GM19452 (cell line): Measurements from ENCODE around the gene RAI2.

Experiments used
- ATAC-seq: cut with Tn5 transposase; IDR thresholded peaks from one replicate; pipeline ENCODE4 v1.9.1; 2021; ENCODE audit not compliant: unreplicated experiment

Gene RAI2

DNA sequence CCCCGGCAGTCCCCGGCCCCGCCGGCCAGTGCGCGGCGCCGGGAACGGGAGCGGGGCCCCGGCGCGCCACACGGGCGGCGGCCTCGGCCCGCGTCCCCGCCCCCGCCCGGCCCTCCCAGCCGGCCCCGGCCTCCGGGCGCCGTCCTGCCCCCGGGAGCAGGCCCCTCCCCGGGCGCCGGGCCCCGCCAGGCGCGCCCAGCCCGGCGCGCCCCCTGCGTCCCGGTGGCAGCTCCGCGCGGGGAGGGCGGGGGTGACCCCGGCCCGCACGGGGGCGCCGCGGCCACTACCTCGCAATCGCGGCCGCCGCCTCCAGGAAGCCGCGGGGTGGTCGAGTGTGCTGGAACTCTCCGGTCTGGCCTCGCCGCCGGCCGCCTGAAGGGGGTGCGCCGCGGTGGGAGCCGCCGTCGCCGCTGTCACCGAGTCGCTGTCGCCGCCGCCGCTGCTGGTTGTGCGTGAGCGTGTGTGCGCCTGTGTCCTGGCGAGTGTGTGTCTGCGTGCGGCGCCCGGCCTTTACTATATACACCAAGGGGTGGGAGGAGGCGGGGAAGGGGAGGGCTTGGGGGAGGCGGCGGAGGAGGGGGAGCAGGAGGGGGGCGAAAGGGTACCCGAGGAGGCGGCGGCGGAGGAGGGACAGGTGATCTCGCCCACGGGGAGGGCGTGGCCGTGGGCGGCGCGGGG, at the start of gene RAI2:
Gene RAI2, minus strand, starts transcription at position 488 of the 678 bp plus-strand sequence. CDS start 59,288 bp downstream, outside the sequence.
- no peak for ATAC-seq

DNA sequence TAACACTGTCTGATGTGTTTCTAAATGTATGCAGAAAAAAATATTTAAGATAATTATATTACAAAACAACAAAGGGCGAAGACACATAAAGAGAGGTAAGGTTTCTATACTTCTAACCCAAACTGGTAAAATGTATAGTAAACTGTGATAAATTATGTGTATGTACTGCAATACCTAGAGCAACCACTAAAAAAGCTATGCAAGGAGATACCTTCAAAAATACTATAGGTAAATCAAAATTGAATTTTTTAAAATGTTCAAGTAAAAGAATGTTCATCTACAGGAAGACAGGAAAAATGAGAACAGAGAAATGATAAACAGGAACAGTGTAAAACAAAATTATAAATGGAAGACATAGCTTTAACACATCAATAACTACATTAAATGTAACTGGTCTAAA, 27.3 kb upstream of the RAI2 start:
- ATAC-seq: no peak

DNA sequence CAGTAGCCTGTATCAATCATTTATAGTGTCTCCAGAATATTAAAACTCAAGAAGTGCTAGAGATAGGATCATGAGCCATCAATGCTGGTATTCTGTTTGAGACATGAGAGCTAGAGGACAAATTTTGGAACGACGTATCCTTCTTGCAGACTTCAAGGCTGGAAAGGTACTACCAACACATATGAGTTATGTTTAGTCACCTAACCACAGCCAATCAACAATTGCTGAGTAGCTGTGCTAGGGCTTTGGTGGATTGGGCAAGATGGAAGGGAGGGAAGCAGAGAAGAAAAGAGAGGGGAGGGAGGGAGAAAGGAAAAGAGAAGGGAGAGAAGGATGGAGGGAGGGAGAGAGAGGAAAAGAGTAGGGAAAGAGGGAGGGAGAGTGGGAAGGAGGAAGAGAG, 21.6 kb upstream of the RAI2 start:
- no peak for ATAC-seq

GRCh38 chrX:17878028-17878670, 17.1 kb upstream of the RAI2 start:
- no peak for ATAC-seq

GRCh38 chrX:17876135-17876534, 15.0 kb upstream of the RAI2 start:
- no peak for ATAC-seq

- no peak for ATAC-seq
Measured at GRCh38 chrX:17869580-17869979, 8.5 kb upstream of the RAI2 start.

DNA sequence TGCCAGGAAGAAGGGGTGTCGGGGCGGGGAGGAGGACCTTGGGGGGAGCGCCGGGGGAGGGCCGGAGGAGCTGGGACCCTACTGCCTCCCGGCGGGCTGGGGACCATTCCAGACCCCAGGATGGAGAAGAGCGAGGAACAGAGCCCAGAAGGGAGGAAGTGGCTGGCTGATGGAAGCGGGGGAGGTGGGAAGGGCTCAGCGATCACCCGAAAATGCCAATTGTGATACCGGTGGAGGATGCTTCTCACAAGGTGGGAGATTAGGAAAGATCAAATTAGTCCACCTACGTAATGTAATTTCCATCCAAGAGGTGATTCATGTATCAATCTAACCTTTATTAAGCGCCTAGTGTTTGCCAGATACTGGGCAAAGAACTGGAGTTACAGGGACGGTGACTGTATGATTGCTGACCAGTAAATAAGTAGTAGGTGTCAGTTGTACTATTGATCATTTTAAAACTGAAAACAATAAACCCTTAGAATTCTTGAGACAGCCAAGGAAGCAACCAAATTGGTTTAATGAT, 452 bp upstream of the RAI2 start:
- no peak for ATAC-seq

GRCh38 chrX:17860179-17860780, 818 bp downstream of the RAI2 start:
- no peak for ATAC-seq

- no peak for ATAC-seq
Measured at GRCh38 chrX:17859609-17860178, 1.4 kb downstream of the RAI2 start.

GRCh38 chrX:17854531-17854930, 6.6 kb downstream of the RAI2 start:
- no peak for ATAC-seq

DNA sequence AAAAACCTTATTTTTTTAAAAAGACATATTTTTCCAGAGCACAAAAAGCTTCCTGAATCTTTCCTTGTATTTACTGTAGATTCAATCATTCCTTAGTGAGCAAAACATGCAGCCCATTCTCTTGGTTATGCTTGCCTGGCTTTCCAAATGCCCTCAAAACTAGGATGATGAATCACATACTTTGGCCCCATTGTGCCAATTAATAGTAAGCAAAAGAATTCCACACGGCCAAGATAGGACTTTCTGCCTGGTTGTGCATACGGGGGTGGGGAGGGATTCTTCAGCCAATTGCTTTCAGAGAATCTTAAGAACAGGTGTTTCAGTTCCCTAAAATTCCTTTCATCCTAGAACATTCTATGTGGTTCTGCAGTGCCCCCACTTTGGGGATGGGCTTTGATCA, 7.0 kb downstream of the RAI2 start:
- ATAC-seq: no peak

DNA sequence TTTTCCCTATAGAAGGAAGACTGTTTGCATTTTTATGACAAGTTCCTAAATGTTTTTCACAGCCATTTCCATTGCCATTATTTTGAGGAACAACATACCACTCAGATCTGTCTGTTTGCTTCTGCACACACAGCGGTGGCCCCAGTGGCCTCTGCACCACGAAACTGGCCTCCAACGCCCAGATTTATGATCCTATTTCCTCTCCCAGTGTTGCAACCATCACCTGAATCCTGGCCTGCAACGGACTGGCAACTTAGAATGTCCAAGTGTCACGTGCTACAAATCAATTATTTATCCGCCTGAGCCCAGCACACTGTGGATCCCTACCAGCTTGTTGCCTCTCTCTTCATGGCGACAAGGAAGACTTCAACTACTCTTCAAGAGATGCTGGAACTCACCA, 9.2 kb downstream of the RAI2 start:
- no peak for ATAC-seq

DNA sequence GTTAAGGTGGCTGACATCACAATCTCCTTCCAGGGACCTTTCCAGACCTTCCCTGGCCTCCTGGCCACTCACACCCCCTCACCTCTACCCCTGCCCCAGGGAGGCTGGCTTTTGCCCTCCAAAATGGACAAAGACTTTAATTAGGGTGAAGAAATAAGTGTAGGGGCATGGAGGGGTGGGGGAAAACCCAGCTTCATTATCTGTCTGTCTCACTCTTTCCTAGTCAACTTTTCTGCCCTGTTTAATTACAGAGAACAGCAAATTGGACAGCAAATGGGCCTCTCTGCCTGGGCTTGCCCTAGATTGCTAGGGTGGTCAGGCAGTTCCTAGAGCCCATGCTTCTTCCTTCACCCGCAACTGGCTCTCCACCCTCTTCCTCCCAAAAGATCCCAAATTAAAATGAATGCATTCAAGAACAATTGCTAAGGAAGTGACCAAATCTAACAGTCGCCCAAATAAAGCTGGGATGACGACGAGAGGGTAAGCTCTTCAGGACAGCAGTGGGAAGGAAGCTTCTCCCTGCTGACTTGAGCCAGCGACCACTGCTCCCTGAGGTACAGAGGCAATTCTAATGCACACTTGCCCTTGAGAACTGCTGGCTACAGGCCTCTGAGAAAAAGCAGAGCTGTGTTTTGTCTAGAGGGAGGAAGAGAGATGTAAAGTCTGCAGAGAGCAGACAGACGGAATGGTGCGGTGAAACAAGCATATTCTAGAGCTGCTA, 12.4 kb downstream of the RAI2 start:
- ATAC-seq: no peak

DNA sequence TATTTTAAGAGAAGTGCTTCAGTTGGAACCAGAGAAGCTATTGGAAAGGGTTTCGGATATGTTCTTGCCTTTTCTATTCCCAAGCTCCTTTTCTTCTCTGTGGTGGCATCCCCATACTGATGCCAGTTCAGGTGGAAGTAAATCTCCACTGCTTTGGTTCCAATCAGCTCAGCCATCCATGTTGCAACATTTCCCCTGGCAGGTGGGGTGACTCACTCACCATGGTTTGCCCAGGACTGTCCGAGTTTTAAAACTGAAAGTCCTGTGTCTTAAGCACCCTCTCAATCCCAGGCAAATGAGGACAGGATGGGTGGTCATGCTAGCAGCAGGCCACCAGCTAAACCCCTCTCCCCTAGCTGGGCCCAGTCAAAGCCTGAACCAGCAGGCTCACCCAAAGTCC, 15.1 kb downstream of the RAI2 start:
- no peak for ATAC-seq

DNA sequence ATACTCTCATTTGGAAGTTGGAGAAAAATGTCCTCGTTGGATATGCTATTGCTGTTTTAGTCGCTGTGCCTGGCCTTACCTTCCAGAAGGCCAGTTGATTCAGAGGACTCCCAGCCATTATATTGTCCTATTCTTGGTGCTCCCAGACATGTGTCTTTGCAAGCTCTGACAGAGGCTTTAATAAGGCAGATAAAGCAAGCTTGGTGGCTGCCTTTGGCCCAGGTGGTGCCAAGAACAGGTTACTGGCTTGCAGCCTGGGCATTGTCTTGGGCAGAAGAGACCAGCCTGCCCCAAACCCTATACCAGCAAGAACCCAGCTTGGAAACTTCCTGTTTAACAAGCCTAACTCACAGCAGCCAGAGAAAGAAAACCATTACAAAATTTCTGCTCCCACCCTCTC, 16.9 kb downstream of the RAI2 start:
- no peak for ATAC-seq

- ATAC-seq: no peak
Measured at GRCh38 chrX:17842769-17843525, 18.2 kb downstream of the RAI2 start.

- no peak for ATAC-seq
Measured at GRCh38 chrX:17839269-17839668, 21.8 kb downstream of the RAI2 start.

GRCh38 chrX:17836830-17837229, 24.3 kb downstream of the RAI2 start:
- no peak for ATAC-seq

- no peak for ATAC-seq
Measured at GRCh38 chrX:17833954-17834353, 27.1 kb downstream of the RAI2 start.

DNA sequence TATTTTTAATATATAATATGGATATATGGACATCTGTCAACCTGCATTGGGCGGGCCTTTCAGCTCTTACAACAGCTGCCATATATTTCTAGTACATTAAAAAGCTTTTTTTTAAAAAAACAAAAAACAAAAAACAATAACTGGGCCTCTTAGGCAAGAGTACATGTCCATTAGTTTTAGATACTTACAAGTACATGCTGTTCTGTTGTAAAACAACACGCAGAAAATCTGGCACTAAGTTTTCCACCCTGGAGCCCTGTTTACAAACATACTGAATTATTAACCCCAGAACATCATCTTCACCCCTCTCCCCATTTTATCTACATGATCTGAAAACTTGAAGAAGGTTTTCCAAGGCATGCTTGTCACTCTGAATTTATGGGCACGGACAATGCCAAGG, 29.8 kb downstream of the RAI2 start:
- no peak for ATAC-seq

DNA sequence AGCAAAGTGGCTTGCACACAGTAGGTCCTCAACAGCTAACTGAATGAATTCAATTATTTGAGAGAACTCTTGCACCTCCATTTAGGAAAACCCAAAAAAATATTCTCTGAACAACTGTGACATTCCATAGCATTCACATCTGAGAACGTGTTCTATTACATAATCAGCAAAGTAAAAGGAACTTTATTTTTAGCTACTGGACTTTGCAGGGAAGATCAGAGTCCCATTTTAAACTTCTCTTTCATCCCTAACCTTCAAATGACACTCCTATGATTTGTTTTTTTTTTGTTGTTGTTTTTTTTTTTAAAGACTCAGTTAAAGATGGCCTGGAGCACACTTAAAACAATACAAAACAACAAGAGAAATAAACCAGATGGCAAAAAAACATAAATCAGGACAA, 30.9 kb downstream of the RAI2 start:
- no peak for ATAC-seq
